Astrocyte of the cerebellum (primary cell): Measurements from ENCODE around the gene MAML2.

Experiments used
- DNase-seq: peaks from one replicate; pipeline ENCODE4 v3.0.0-alpha.2; 2011; ENCODE audit warnings: low read depth
- H3K4me3 ChIP-seq: 2 replicates; pipeline ENCODE4 v1.5.1; 2011; ENCODE audit warnings: mild to moderate bottlenecking, low read depth, low read length, moderate library complexity
- in situ Hi-C: cut with HindIII; loops from 2 replicates; pipeline ENCODE4 v1.10.0; 2017; ENCODE audit warnings: low sequenced_read_pairs
- TF ChIP-seq, protein P1 (sequence below): IDR thresholded peaks from 2 replicates; pipeline ENCODE4 v1.5.1; 2012; ENCODE audit warnings: low read length, low read depth, moderate library complexity, mild to moderate bottlenecking; ENCODE audit errors: missing control alignments

Gene MAML2

DNA sequence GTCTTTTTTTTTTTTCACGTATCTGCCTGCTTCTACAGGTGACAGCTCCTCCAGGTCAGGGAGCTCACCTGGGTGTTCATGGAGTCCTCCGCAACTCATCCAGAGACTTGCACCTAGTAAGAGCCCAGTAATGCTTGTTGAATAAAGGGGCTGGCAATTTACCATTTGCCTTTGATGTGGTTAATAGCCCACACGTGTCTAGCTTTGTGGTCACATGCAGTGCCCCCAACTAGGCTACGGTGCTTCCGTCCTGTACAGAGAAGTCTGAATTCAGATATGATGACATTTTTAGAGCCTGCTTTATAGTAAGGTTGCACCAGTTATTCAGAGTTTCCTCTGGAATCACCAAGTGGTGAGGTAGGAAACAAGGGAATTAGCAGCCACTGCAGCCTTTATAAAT is 219.7 kb downstream of the MAML2 start:
- DNase-seq: no peak
- TF ChIP-seq, protein P1, sequence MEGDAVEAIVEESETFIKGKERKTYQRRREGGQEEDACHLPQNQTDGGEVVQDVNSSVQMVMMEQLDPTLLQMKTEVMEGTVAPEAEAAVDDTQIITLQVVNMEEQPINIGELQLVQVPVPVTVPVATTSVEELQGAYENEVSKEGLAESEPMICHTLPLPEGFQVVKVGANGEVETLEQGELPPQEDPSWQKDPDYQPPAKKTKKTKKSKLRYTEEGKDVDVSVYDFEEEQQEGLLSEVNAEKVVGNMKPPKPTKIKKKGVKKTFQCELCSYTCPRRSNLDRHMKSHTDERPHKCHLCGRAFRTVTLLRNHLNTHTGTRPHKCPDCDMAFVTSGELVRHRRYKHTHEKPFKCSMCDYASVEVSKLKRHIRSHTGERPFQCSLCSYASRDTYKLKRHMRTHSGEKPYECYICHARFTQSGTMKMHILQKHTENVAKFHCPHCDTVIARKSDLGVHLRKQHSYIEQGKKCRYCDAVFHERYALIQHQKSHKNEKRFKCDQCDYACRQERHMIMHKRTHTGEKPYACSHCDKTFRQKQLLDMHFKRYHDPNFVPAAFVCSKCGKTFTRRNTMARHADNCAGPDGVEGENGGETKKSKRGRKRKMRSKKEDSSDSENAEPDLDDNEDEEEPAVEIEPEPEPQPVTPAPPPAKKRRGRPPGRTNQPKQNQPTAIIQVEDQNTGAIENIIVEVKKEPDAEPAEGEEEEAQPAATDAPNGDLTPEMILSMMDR: no peak
- in situ Hi-C loops: no loop called here
- no peak overlapping the region for H3K4me3 ChIP-seq

DNA sequence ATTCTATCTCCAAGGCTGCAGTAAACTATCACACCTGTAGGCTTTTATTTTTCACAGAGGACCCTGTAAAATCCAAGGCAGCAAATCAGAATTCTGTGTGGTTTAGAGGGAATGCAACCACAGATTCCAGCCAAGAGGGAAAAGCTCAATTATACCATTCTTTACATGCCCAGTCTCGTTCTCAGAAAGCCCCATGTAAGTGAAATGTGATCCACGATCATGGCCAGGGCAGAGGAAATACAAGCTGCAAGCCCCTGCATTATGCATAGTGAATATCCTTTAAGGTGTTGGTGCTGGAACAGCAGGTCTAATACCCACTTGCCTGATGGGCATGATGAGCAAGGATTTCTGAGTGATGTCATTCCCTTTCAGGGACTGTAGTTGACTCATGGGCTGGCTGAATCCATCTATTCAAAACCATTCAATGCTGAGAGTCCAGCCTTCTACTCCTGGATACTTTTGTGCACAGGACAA is 220.4 kb downstream of the MAML2 start:
- peak; percentile 75 for DNase-seq
- in situ Hi-C loops: no loop called here
- no peak overlapping the region for H3K4me3 ChIP-seq
- TF ChIP-seq, protein P1: peak; percentile 42

DNA sequence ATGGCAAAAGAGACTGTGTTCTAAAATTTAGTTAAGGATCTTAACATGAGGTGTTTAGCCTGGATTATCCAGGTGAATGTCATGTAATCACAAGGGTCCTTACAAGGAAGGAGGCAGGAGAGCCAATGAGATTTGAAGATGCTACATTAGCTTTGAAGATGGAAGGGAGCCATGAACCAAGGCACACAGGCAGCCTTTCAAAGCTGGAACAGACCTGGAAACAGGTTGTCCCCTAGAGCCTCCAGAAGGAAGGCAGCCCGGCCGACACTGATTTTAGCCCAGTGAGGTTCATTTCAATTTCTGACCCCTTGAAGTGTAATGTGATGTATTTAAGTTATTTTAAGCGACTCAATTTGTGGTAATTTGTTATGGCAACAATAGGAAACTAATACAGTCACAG is 223.8 kb downstream of the MAML2 start:
- no peak for DNase-seq
- TF ChIP-seq, protein P1: no peak
- no peak overlapping the region for H3K4me3 ChIP-seq
- in situ Hi-C loops: no loop called here

DNA sequence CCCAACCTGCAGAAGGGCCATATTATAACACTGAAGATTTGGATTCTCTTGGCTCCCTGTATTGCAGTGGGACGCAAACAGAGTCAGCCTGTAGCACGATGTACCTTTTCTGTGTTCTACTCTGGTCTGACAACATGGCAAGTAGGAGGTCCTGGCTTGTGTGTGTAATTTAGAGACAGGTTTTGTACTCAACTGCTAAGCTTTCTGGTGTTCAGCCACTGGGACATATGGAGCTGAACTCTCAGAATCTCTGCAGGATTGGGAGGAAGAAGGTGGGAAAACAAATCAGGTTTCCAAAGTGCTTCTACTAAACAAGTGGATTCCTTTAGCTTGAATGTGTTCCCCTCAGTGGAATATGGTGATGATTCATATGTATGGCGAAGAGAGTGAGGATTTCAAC is 226.6 kb downstream of the MAML2 start:
- no peak for DNase-seq
- H3K4me3 ChIP-seq: no peak overlapping the region
- TF ChIP-seq, protein P1: no peak

DNA sequence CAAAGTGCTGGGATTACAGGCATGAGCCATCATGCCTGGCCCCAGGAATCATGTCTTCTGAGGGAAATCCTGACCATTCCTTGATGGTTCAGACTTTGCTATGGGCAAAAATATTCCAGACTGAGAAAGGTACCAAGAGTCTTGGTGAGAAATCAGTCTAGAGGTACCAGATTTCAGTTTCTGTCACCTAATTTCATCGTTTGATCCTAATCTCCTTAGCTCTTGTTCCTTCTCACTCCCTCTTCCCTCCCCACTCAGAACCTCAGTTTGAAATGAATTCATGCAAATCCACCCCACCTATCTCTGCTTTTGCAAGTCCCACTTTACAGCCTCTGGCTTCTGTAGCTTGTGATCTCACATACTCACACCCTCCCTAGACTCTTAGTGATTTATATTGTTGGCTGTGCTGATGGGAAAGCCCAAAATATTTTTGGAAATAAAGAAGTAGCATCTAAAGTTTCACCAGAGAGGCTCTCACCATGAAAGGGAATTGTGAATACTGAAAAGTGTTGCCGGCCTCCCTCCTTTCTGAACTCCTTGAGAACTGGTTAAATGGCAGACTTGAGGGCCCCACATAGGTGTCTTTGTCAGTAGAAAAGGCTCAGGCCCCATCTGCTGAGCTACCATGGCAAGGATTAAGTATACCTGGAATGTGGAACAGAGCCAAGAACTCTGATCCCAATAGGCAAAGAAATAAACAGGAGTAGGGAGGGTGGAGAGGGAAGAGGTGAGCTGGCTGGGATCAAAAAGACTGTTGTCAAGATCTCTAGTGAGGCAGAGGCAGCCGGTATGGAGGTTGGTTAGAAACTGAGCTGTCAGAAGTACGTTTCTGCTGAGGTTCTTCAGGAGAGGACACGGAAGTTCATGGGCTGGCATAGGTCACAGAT is 228.6 kb downstream of the MAML2 start:
- TF ChIP-seq, protein P1: no peak
- in situ Hi-C loops: no loop called here
- H3K4me3 ChIP-seq: no peak overlapping the region
- no peak for DNase-seq

More for the DNA sequence above, 226.6 kb downstream of the MAML2 start:
- in situ Hi-C loops: no loop called here

DNA sequence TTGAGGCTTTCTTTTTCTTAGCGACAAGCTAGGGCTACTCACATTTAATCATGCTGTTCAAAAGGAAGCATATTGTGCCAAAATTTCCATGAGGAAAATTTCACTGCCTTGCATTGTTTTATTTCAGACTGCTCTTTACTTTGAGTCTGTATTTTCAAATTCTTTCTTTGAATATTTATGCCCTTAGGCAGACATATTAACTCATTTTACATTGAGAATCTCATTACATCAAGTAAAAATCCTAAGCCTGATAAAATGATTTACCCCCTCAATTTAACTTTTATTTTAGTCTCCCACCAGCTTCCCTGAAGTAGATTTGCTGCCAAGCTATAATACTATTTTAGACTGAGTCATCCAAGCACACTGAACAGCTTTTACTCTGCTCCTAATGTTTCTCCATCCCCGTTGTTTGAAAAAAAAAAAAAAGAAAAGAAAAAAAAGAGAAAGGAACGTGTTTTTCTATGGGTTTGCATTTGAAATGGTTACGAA is 229.8 kb downstream of the MAML2 start:
- TF ChIP-seq, protein P1: no peak
- peak; percentile 62 for DNase-seq
- H3K4me3 ChIP-seq: no peak overlapping the region
- in situ Hi-C loops: no loop called here
